Mucosa of descending colon (tissue), 3 donors: ENCODE data around the gene HUNK. TPM values are rescaled to one million over a fixed set of nuclear protein-coding genes. Genes with fewer than 3 reads are reported as not detected.

Source experiments
- ATAC-seq: fragments of 200-7000 bp; cut with Tn5 transposase; one replicate; pipeline ENCODE4 v1.9.1; 2020; ENCODE audit warnings: mild to moderate bottlenecking, moderate library complexity
- DNase-seq, 3 donors: peaks; one replicate each; pipeline ENCODE4 v3.0.0-alpha.2; 2020
- H3K36me3 ChIP-seq: fragments of 200-600 bp; one replicate; pipeline ENCODE4 v1.8.0; 2021; ENCODE audit warnings: low read depth, mild to moderate bottlenecking
- H3K4me1 ChIP-seq: fragments of 200-600 bp; one replicate; pipeline ENCODE4 v1.8.0; 2021; ENCODE audit warnings: low read depth, mild to moderate bottlenecking
- H3K4me3 ChIP-seq: fragments of 200-600 bp; one replicate; pipeline ENCODE4 v1.8.0; 2021; ENCODE audit warnings: mild to moderate bottlenecking
- H3K9me3 ChIP-seq: fragments of 200-600 bp; one replicate; pipeline ENCODE4 v1.8.0; 2021; ENCODE audit warnings: mild to moderate bottlenecking
- intact Hi-C, 2 donors: fragments of 100-400 bp; cut with DNase I in 1 of 2; cut with micrococcal nuclease in 1 of 2; formaldehyde crosslinking; loops; one replicate each; pipeline versions ENCODE4 v1.11.0 to v1.11.1; 2022; cut with DNase I, micrococcal nuclease
- total RNA-seq, 3 donors: library from RNA; stranded (reverse); fragmentation: NEBNext Ultra II Directional in 2 of 3; extraction: Animal tissue kit (Norgen Biotek cat#: 25700) in 2 of 3; gene quantifications; one replicate each; pipeline versions ENCODE4 v1.2.1 to v1.2.4, GENCODE V29; 2021 to 2023
- TF ChIP-seq, protein P1 (sequence below): fragments of 200-600 bp; IDR thresholded peaks from one replicate; pipeline ENCODE4 v1.8.0; 2022; ENCODE audit warnings: antibody characterized with exemption, mild to moderate bottlenecking
- donor health status: DM: no; HTN: no; CAD: no; lungs with moderate emphysema.
- donor health status: DM: no; HTN: no; CAD: no.
- donor health status: DM: no; HTN: yes; CAD: no.

Gene HUNK
- total RNA-seq, 3 donors from 2014 or later: 3.8 to 12.3 (median 11.0) TPM

- intact Hi-C loops: no loop called here
- Histone ChIP-seq H3K9me3 (no peaks in the 10 kb centered on the region), H3K4me3 (no peak overlapping the region), H3K4me1 (no peaks in the 10 kb centered on the region), H3K36me3 (no peaks in the 10 kb centered on the region)
- DNase-seq: no peak
- ATAC-seq: no peak
- TF ChIP-seq, protein P1, sequence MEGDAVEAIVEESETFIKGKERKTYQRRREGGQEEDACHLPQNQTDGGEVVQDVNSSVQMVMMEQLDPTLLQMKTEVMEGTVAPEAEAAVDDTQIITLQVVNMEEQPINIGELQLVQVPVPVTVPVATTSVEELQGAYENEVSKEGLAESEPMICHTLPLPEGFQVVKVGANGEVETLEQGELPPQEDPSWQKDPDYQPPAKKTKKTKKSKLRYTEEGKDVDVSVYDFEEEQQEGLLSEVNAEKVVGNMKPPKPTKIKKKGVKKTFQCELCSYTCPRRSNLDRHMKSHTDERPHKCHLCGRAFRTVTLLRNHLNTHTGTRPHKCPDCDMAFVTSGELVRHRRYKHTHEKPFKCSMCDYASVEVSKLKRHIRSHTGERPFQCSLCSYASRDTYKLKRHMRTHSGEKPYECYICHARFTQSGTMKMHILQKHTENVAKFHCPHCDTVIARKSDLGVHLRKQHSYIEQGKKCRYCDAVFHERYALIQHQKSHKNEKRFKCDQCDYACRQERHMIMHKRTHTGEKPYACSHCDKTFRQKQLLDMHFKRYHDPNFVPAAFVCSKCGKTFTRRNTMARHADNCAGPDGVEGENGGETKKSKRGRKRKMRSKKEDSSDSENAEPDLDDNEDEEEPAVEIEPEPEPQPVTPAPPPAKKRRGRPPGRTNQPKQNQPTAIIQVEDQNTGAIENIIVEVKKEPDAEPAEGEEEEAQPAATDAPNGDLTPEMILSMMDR: no peak
These were observed 38.5 kb downstream of the HUNK start for GRCh38 chr21:31911138-31911907.

DNA sequence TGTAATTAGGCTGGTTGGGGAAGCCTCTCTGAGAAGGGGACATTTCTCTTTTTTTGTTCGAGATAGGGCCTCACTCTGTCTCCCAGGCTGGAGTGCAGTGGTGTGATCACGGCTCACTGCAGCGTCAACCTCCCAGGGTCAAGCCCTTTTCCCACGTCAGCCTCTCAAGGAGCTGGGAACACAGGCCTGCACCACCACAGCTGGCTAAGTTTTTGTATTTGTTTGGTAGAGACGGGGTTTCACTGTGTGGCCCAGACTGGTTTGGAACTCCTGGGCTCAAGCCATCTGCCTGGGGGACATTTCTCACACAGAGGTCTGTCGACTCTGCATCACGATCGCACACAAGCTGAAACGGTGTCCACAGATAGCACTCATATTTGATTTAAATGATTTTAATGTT lies 39.7 kb downstream of the HUNK start:
- TF ChIP-seq, protein P1: no peak
- Histone ChIP-seq H3K4me1 (no peaks in the 10 kb centered on the region), H3K36me3 (no peaks in the 10 kb centered on the region), H3K9me3 (no peaks in the 10 kb centered on the region), H3K4me3 (no peak overlapping the region)
- ATAC-seq (no peak), DNase-seq (no peak)
- intact Hi-C loops: no loop called here

DNA sequence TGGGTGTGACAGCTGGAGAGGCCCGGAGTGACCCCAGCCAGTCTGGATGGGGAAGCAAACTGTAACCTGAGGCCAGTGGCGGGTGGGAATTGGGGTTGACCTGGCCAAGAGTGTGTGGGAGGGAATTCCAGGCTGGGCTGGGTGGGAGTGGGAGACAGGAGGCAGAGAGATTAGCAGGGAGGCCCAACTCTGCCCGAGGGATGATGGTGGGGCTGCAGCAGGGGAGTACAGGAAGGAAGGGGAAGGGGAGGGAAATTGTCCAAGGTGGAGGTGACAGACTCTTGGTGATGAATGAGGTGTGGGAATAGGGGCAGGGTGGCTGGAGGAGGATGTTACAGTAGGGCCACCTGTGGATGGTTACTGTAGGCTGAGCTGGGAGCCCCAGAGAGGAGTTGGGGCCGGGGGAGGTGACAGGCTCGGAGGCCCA lies 40.4 kb downstream of the HUNK start:
- Histone ChIP-seq H3K4me1 (no peaks in the 10 kb centered on the region), H3K4me3 (no peak overlapping the region), H3K9me3 (no peaks in the 10 kb centered on the region), H3K36me3 (no peaks in the 10 kb centered on the region)
- ATAC-seq (no peak), DNase-seq (no peak)
- intact Hi-C loops: no loop called here
- TF ChIP-seq, protein P1: no peak

- H3K9me3 ChIP-seq: no peaks in the 10 kb centered on the region
- no peaks in the 10 kb centered on the region for H3K4me1 ChIP-seq
- intact Hi-C loops: no loop called here
- TF ChIP-seq, protein P1: no peak
- H3K36me3 ChIP-seq: no peaks in the 10 kb centered on the region
- ATAC-seq (no peak), DNase-seq (no peak)
- no peak overlapping the region for H3K4me3 ChIP-seq
These were observed 41.7 kb downstream of the HUNK start for GRCh38 chr21:31914472-31914871.

- ATAC-seq (no peak), DNase-seq (no peak)
- no peaks in the 10 kb centered on the region for H3K4me1 ChIP-seq
- no peaks in the 10 kb centered on the region for H3K9me3 ChIP-seq
- TF ChIP-seq, protein P1: no peak
- intact Hi-C loops: no loop called here
- H3K4me3 ChIP-seq: no peak overlapping the region
- no peaks in the 10 kb centered on the region for H3K36me3 ChIP-seq
These were observed 42.7 kb downstream of the HUNK start for GRCh38 chr21:31915566-31915965.
